Gastroesophageal sphincter (tissue), 3 donors: ENCODE results near the gene EPHA4.

Source experiments
- CTCF ChIP-seq, 4 experiments: fragments of 200-600 bp in 2 of 4; fragments of 450-650 bp in 2 of 4; sonication (generic) in 1 of 4; IDR thresholded peaks; one replicate each; pipeline ENCODE4 v1.5.1; 2017 to 2019; ENCODE audit warnings: antibody characterized with exemption in 4 of 4, mild to moderate bottlenecking in 2 of 4, moderate library complexity in 2 of 4
- POLR2A ChIP-seq, 2 donors: fragments of 450-650 bp; IDR thresholded peaks; one replicate each; pipeline ENCODE4 v1.6.1; 2017; ENCODE audit warnings: antibody characterized with exemption in 2 of 2, mild to moderate bottlenecking in 2 of 2, moderate library complexity in 1 of 2

DNA sequence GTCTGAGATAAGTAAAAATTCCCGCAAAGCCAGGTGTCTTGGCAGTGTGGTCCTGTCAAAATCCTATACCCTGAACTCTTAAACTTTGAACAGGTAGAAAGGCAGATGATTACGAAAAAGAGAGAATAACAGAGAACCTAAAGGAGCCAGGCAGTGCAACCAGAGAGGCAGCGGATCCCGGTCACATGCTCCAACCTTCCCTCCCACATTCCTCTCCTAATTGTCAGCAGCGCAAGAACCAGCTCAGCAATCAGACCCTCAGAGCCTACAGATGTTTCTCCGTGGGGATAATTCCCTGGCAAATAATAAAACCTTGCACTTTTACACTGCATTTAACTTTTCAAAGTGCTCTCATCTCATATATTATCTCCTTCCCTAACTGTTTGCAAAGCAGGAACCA, 124.8 kb downstream of the EPHA4 start:
- TF ChIP-seq POLR2A (IDR thresholded peaks at IDR 0.05) (no peak), CTCF (IDR thresholded peaks at IDR 0.05) (no peak)
